Amniotic epithelial cell (primary cell): ENCODE measurements around the gene GIMAP7.
"Not testable (repeated sequence)": the region's sequence is repeated elsewhere in the genome, so short reads cannot be mapped to it uniquely, and the experiment has no call there.

Source experiments
- DNase-seq: peaks from one replicate; pipeline ENCODE4 v3.0.0-alpha.2; 2010; ENCODE audit warnings: low read depth

The GIMAP7 gene

DNA sequence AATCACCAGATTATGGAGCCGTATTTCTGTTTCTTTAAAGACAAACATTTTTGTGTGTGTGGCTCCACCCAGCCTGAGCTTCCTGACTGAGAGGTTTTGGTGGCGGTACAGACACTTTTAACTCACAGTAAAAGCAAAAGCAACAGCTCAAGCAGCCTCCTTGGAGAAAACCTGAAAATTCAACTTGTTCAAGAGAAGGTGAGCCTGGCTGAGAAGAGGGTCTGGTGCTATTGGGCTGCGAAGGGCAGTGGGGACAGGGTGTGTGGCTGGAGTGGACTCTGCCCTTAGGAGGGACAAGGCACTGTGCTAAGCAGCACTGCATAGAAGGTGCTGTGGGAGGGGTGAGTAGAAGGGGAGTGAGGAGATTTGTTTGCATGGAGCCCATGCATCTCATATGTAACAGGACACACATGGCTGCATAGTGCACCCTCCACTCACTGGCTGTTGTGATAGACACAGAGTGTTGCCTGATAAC, at the start of gene GIMAP7:
Gene GIMAP7 (plus strand): TSS at position 125 of the 475 bp plus-strand sequence. CDS start 5,103 bp downstream, outside the sequence.
- no peak for DNase-seq

DNA sequence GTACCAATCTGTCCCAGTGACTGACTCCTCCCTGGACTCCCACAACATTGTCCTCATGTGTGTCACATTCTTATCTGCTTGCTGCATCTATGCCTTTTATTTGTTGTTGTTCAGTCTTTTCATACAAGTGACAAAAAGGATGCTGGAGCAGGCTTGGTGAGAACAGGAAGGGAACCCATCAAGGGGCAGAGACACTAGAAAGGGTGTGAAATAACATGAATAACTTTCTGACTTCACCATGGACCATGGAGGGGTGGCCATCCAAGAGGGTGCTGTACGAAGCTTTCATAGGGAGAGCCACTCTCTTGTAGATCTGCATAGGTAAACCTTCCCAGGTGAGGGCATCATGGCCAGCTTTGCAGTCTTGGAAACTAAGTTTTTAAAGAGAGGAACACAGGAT, 49.7 kb upstream of the GIMAP7 start:
- DNase-seq, result no peak

DNA sequence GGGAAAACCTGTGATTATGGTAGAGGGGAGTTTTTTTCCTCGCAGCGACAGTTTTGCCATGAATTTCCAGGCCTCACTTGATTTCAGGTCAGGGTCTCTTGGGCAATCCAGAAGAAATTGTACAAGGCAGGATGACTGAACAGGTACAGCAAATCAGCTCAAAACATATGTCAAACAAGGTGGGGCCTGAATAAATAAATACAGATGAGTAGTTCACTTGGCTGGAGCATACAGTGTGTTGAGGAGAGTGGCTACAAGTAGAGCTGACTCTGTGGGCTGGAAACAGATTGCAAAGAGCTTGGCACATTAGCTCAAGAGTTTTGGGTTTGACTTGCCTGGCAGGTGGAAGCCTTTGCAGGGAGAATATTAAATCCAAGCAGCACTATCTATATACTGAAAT, 49.3 kb upstream of the GIMAP7 start:
- no peak for DNase-seq

GRCh38 chr7:150466477-150466876, 48.2 kb upstream of the GIMAP7 start:
- no peak for DNase-seq

DNA sequence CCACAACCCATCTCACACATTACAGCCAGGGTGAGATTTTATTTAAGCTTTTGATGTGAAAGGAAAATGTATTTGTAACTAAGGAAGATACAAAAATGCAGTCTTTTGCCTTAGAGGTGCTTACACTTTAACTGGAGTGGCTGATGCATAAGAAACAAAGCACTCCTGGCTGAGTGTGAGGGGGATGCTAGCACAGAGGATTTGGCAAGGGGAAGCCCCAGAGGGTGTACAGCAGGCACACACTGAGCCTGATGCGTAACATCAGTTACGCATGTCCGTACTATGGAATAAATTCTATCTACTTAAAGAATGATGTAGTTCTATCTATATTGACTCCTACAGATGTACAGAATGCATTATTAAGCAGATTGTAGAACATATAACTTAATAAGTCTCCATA, 46.4 kb upstream of the GIMAP7 start:
- no peak for DNase-seq

- no peak for DNase-seq
Measured at GRCh38 chr7:150471886-150472285, 42.8 kb upstream of the GIMAP7 start.

DNA sequence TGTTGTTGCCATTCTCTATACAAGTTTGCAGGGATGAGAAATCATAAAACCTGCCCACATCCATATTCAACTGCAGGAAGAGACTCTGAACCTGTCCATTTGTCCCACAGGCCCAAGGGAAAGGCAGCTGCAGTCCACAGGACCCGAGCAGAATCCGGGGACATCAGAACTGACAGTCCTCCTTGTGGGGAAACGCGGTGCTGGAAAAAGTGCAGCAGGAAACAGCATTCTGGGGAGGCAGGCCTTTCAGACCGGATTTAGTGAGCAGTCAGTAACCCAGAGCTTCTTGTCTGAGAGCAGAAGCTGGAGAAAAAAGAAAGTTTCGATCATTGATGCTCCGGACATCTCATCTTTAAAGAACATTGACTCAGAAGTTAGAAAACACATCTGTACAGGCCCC, 40.8 kb upstream of the GIMAP7 start:
- no peak for DNase-seq

- DNase-seq, result no peak
Measured at GRCh38 chr7:150476285-150476684, 38.4 kb upstream of the GIMAP7 start.

DNA sequence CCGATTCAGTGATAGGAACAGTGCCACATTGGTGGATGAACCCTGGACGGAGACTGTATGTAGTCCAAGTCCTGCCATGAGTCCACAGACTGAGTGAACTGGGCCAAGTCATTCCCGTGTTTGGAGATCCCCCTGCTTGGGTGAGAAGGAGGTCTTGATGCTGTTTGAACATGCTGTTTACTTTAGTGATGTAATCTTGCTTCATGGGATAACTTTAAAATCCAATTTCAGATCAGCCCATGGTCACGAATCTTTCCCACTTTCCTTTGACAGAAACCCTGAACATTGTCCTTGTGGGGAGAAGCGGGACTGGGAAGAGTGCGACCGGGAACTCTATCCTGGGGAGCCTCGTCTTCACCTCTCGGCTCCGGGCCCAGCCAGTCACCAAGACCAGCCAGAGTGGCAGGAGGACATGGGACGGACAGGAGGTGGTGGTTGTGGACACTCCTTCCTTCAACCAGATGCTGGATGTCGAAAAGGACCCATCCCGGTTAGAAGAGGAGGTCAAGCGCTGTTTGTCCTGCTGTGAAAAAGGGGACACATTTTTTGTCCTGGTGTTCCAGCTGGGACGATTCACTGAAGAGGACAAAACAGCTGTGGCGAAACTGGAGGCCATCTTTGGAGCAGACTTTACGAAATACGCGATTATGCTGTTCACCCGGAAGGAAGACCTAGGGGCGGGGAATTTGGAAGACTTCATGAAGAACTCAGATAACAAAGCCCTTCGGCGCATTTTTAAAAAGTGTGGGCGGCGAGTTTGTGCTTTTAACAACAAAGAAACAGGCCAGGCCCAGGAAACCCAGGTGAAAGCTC, 37.6 kb upstream of the GIMAP7 start:
- DNase-seq, result no peak

GRCh38 chr7:150479023-150479716, 35.5 kb upstream of the GIMAP7 start:
- DNase-seq, result no peak

DNA sequence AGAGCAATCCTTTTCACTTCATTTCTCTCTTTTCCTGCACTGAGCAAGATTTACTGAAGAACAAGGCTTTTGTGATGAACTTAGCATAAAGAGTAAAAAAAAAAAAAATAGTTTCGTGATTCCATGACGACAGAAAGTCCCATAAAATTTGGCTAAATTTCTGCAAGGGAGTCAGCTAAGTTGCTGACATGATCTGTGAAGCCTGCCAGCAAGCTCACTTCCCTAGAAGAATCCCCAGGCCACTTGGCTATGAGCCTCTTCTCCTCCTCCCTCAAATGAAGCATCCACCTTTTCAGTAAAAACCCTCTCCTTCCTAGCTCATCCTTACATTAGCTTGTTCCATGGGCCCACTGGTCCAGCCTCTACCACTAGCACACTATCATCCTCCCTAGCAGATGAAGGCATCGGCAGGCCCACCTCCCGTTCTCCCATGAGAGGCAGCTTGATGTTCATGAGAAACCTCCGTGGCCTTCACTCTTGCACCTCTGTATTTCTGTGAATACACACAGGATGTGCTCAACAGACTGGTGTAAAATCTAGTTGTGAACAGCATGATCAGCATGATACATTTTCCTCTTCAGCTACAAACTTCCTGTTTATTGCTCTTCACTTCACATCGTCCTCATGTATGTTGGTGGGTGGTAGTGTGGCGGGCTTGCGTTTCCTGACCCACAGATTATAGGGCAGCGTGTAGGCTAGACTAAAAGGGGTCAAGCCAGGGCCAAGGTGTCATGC, 33.3 kb upstream of the GIMAP7 start:
- DNase-seq, result no peak

DNA sequence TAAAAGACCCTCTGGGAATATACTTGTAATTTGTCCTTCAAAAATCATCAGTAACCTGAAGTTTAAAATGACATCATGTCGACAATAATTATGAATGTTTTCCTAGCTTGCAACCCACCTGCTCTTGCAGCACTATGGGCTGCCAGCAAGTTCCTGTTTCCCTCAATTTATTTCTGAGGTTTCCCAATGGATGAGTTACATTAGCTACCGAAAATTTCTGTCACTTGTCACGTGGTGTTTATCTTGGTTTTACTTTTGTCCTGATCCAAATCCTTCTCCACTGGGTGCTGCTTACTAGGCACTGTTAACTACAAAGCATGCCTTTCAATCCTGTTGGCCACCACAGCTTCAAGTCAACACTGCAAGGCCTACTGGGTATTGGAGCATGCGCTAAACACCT, 32.8 kb upstream of the GIMAP7 start:
- no peak for DNase-seq

- not testable (repeated sequence) for DNase-seq
Measured at GRCh38 chr7:150483514-150483913, 31.2 kb upstream of the GIMAP7 start.

DNA sequence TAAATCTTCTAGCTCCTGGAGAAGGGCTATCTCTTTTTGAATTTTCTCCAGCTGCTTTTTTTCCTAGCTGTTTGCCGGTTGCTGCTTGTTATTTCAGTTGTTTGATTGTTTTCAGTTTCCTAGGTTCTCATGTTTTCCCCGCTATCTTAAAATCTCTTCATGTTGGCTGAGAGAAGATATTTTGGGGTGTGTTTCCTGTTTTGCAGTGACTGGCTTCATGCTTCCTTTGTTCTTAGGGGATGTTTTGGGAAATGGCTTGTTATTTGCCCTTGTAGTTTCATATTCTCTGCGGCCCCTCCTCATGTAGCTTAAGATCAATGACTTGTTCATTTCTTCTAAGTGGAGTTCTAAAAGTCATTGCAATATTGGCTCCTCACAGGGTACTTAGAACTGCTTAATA, 30.6 kb upstream of the GIMAP7 start:
- not testable (repeated sequence) for DNase-seq

- DNase-seq, result no peak
Measured at GRCh38 chr7:150487625-150488024, 27.0 kb upstream of the GIMAP7 start.

- no peak for DNase-seq
Measured at GRCh38 chr7:150489782-150490181, 24.9 kb upstream of the GIMAP7 start.

DNA sequence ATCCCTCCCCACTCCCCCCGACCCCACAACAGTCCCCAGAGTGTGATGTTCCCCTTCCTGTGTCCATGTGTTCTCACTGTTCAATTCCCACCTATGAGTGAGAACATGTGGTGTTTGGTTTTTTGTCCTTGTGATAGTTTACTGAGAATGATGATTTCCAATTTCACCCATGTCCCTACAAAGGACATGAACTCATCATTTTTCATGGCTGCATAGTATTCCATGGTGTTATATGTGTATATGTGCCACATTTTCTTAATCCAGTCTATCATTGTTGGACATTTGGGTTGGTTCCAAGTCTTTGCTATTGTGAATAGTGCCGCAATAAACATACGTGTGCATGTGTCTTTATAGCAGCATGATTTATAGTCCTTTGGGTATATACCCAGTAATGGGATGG, 21.2 kb upstream of the GIMAP7 start:
- DNase-seq, result not testable (repeated sequence)

DNA sequence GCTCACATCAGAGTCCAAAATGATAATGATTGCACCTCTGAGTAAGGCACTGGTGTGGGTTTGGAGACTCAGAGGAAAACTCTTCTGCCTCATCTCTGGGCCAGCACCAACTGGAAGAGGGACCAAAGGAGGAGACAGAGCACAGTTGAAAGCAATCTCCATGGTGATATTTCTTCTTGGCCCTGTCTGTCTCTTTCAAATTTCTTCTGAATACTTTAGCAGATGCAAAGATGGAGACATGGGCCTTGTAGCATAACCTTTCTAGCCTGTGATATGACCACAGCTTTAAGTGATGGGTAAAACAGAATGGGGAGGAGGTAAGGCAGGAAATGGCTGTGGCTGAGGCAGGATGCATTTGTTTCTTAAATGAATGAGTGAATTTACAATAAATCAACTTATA, 12.2 kb upstream of the GIMAP7 start:
- DNase-seq, result no peak

GRCh38 chr7:150503155-150503554, 11.5 kb upstream of the GIMAP7 start:
- DNase-seq, result no peak

GRCh38 chr7:150503581-150503980, 11.1 kb upstream of the GIMAP7 start:
- DNase-seq, result no peak

DNA sequence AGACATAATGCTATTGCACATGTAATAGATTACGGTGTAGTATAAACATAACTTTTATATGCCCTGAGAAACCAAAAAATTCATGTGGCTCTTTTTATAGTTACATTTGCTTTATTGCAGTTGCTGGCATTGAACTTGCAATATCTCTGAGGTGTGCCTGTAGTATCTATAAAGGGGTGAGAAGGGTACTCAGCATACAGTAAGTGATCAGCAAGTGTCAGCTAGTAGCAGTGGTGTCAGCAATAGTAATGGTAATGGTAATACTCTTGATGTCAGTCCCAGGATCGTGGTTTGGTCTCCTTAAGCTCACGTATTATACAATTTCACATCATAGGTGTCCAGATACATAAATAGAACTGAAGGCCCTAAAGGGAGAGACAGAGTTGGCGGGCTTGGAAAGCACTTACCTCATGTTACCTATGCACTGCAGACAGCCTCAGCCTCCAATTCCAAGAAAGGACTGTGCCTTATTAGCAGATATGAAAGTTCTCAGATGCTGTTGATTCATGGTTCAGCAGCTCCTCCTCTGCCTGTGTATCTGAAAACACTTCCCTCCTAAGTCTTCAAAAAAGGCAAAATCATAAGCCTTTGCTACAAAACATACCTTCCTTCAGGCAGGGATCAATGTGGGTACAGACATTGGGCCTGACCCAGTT, 6.6 kb upstream of the GIMAP7 start:
- no peak for DNase-seq

DNA sequence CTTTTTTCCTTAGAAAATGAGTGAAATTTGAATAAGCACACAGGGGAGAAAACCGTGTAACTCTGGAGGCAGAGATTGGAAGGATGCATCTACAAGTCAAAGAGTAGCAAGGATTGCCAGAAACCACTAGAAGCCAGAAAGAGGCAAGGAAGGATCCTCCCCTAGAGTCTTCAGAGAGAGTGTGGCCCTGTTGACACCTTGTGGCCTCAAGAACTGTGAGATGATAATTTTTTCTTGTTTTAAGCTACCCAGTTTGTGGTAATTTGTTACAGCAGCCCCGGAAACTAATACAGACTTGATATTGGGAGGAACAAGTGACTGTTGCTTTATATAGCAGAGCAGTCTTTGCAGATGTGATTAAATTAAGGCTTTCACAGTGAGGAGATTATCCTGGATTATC, 3.6 kb upstream of the GIMAP7 start:
- DNase-seq, result no peak
